ENCODE results near the gene SHB.
"Not testable (repeated sequence)": the region's sequence is repeated elsewhere in the genome, so short reads cannot be mapped to it uniquely, and the experiment has no call there.

SHB gene

GRCh38 chr9:37917801-37918664 lies 151.0 kb downstream of the SHB start:
- no peak for DNase-seq (ENCODE audit: low read depth)

- DNase-seq (ENCODE audit: low read depth): no peak
Observed at GRCh38 chr9:37917313-37917731, 151.7 kb downstream of the SHB start.

GRCh38 chr9:37916471-37917312 lies 152.3 kb downstream of the SHB start:
- DNase-seq (ENCODE audit: low read depth): no peak

- no peak for DNase-seq (ENCODE audit: low read depth)
Observed at GRCh38 chr9:37915911-37916470, 153.0 kb downstream of the SHB start.

- no peak for DNase-seq (ENCODE audit: low read depth)
Observed at GRCh38 chr9:37914701-37915358, 154.2 kb downstream of the SHB start.

- no peak for DNase-seq (ENCODE audit: low read depth)
Observed at GRCh38 chr9:37914154-37914551, 154.9 kb downstream of the SHB start.

GRCh38 chr9:37913480-37914153 lies 155.4 kb downstream of the SHB start:
- DNase-seq (ENCODE audit: low read depth): peak; percentile 74

GRCh38 chr9:37911271-37911681 lies 157.8 kb downstream of the SHB start:
- DNase-seq (ENCODE audit: low read depth): no peak

- DNase-seq (ENCODE audit: low read depth): no peak
Observed at GRCh38 chr9:37910271-37910670, 158.8 kb downstream of the SHB start.

- not testable (repeated sequence) for DNase-seq (ENCODE audit: low read depth)
Observed at GRCh38 chr9:37909836-37910235, 159.2 kb downstream of the SHB start.

- DNase-seq (ENCODE audit: low read depth): no peak
Observed at GRCh38 chr9:37909326-37909725, 159.7 kb downstream of the SHB start.

GRCh38 chr9:37908698-37909186 lies 160.3 kb downstream of the SHB start:
- no peak for DNase-seq (ENCODE audit: low read depth)

GRCh38 chr9:37908283-37908682 lies 160.7 kb downstream of the SHB start:
- DNase-seq (ENCODE audit: low read depth): no peak

- no peak for DNase-seq (ENCODE audit: low read depth)
Observed at GRCh38 chr9:37906312-37907239, 162.5 kb downstream of the SHB start.

GRCh38 chr9:37905776-37906175 lies 163.3 kb downstream of the SHB start:
- DNase-seq (ENCODE audit: low read depth): no peak

GRCh38 chr9:37905131-37905505 lies 163.9 kb downstream of the SHB start:
- DNase-seq (ENCODE audit: low read depth): no peak

GRCh38 chr9:37904445-37905130 lies 164.4 kb downstream of the SHB start:
- DNase-seq (ENCODE audit: low read depth): no peak

- peak; percentile 95 for DNase-seq (ENCODE audit: low read depth)
Observed at GRCh38 chr9:37903647-37904444, 165.2 kb downstream of the SHB start, which contains the start of gene SLC25A51. Gene SLC25A51 (minus strand): TSS chr9:37904127. CDS start chr9:37888550, 15,577 bp downstream.
